Measurements from ENCODE around the gene C10orf88.
A peak's percentile ranks its signal among the peaks of the same experiment; 100 is the strongest.

The C10orf88 gene

GRCh38 chr10:122962405-122962804 is 8.4 kb upstream of the C10orf88 start:
- peaks cover 0 to 11% (median 10%) of the 10 kb centered on the region in 3 donors for H3K9me3 ChIP-seq
- intact Hi-C loops (cut with DNase I; ENCODE audit: low total_unique reads): no loop called here

GRCh38 chr10:122957474-122957873 is 3.4 kb upstream of the C10orf88 start:
- Histone ChIP-seq H3K4me3 (no peak overlapping the region), H3K9me3 (no peaks in the 10 kb centered on the region), H3K27me3 (no peaks in the 10 kb centered on the region), H3K4me1 (peaks cover 0 to 16% (median 14%) of the 10 kb centered on the region in 4 donors), H3K27ac (no peak overlapping the region), H3K36me3 (no peaks in the 10 kb centered on the region)
- intact Hi-C loops (cut with DNase I; ENCODE audit: low total_unique reads): loop anchor here (10.0 kb wide), 1 partner anchor 57 kb away; no protein-coding TSS in a partner anchor
- DNase-seq: no peak
- no peak for TF ChIP-seq CTCF (IDR thresholded peaks at IDR 0.05)

More at GRCh38 chr10:122962405-122962804, 8.4 kb upstream of the C10orf88 start:
- Histone ChIP-seq H3K4me1 (no peaks in the 10 kb centered on the region), H3K27me3 (no peaks in the 10 kb centered on the region), H3K27ac (no peak overlapping the region), H3K36me3 (peaks cover 0 to 10% (median 6%) of the 10 kb centered on the region in 3 donors), H3K4me3 (no peak overlapping the region)
- DNase-seq: no peak
- no peak for TF ChIP-seq CTCF (IDR thresholded peaks at IDR 0.05)

GRCh38 chr10:122955892-122956291 is 1.9 kb upstream of the C10orf88 start:
- intact Hi-C loops (cut with DNase I; ENCODE audit: low total_unique reads): loop anchor here (10.0 kb wide), 1 partner anchor 59 kb away; no protein-coding TSS in a partner anchor
- DNase-seq: no peak
- H3K4me3 ChIP-seq: no peak overlapping the region
- peaks cover 0 to 27% (median 14%) of the 10 kb centered on the region in 4 donors for H3K4me1 ChIP-seq
- no peak for TF ChIP-seq CTCF (IDR thresholded peaks at IDR 0.05)
- H3K27me3 ChIP-seq: no peaks in the 10 kb centered on the region
- H3K27ac ChIP-seq: no peak overlapping the region
- H3K36me3 ChIP-seq: no peaks in the 10 kb centered on the region
- no peaks in the 10 kb centered on the region for H3K9me3 ChIP-seq

DNA sequence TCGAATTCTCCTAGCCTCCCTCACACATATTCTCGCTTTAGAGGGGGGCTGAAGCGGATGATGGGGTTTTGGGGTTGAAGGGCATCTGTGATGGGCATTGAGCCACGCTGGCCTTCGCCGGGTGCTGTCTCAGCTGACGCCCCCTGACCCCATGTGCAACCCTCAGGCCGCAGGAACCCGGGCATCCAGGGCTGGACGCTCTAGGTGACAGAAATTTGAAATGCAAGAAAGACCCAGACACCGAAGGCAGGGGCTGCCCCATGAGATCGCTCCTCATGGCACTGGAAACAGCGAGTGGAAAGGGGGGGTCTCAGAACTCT is 664 bp upstream of the C10orf88 start:
- Histone ChIP-seq H3K9me3 (no peaks in the 10 kb centered on the region), H3K27me3 (no peaks in the 10 kb centered on the region), H3K4me3 (peak overlapping the region; percentile 74 to 88), H3K4me1 (peaks cover 0 to 27% (median 14%) of the 10 kb centered on the region in 4 donors), H3K27ac (peak overlapping the region in 1 of 2 donors; percentile 11), H3K36me3 (peaks cover 0 to 4% (median 0%) of the 10 kb centered on the region in 3 donors)
- intact Hi-C loops (cut with DNase I; ENCODE audit: low total_unique reads): loop anchor here (10.0 kb wide), 1 partner anchor 60 kb away; no protein-coding TSS in a partner anchor
- peak in 1 of 2 donors; percentile 64 for DNase-seq
- TF ChIP-seq CTCF (IDR thresholded peaks at IDR 0.05): no peak

GRCh38 chr10:122949296-122949695 is 4.7 kb downstream of the C10orf88 start:
- no peak for DNase-seq
- Histone ChIP-seq H3K4me1 (peaks cover 0 to 21% (median 9%) of the 10 kb centered on the region in 4 donors), H3K4me3 (no peak overlapping the region), H3K36me3 (peaks cover 12 to 38% (median 25%) of the 10 kb centered on the region in 3 donors), H3K9me3 (no peaks in the 10 kb centered on the region), H3K27ac (no peak overlapping the region), H3K27me3 (no peaks in the 10 kb centered on the region)
- intact Hi-C loops (cut with DNase I; ENCODE audit: low total_unique reads): no loop called here
- TF ChIP-seq CTCF (IDR thresholded peaks at IDR 0.05): no peak
